Spleen (tissue), 13 donors: ENCODE data around the gene OR2M5. TPM values are rescaled to one million over a fixed set of nuclear protein-coding genes. Genes with fewer than 3 reads are reported as not detected.

ENCODE experiments used
- DNase-seq: peaks from one replicate; pipeline ENCODE4 v3.0.0-alpha.2; 2020
- H3K27ac ChIP-seq, 8 donors: fragments of 200-600 bp; sonication (generic) in 7 of 8; 1 replicate in 4 of 8; 2 replicates in 4 of 8; pipeline versions ENCODE4 v1.5.0 to v1.8.0; 2016 to 2021; ENCODE audit warnings: inconsistent platforms in 4 of 8, mild to moderate bottlenecking in 4 of 8, moderate library complexity in 1 of 8
- H3K27me3 ChIP-seq, 7 donors: fragments of 200-600 bp; sonication (generic) in 6 of 7; replicated peaks in 1 of 7; 1 replicate in 4 of 7; 2 replicates in 3 of 7; pipeline versions ENCODE4 v1.5.0 to v1.8.0; 2016 to 2021; ENCODE audit warnings: inconsistent platforms in 3 of 7, mild to moderate bottlenecking in 1 of 7
- H3K36me3 ChIP-seq, 6 donors: fragments of 200-600 bp; sonication (generic) in 5 of 6; 1 replicate in 4 of 6; 2 replicates in 2 of 6; pipeline versions ENCODE4 v1.5.0 to v1.8.0; 2016 to 2021; ENCODE audit warnings: inconsistent platforms in 2 of 6
- H3K4me1 ChIP-seq, 6 donors: fragments of 200-600 bp; sonication (generic) in 5 of 6; 1 replicate in 3 of 6; 2 replicates in 3 of 6; pipeline versions ENCODE4 v1.5.0 to v1.8.0; 2016 to 2021; ENCODE audit warnings: inconsistent platforms in 3 of 6
- H3K4me3 ChIP-seq, 8 donors: fragments of 200-600 bp; sonication (generic) in 7 of 8; 1 replicate in 4 of 8; 2 replicates in 4 of 8; pipeline versions ENCODE4 v1.5.0 to v1.8.0; 2016 to 2021; ENCODE audit warnings: inconsistent platforms in 4 of 8, mild to moderate bottlenecking in 4 of 8, moderate library complexity in 2 of 8
- H3K9me3 ChIP-seq, 8 donors: fragments of 200-600 bp; sonication (generic) in 7 of 8; 1 replicate in 4 of 8; 2 replicates in 4 of 8; pipeline versions ENCODE4 v1.5.0 to v1.8.0; 2016 to 2021; ENCODE audit warnings: inconsistent platforms in 4 of 8
- CTCF ChIP-seq, 11 experiments: fragments of 200-600 bp in 7 of 11; fragments of 450-650 bp in 4 of 11; sonication (generic) in 4 of 11; IDR thresholded peaks in 8 of 11; conservative IDR thresholded peaks in 3 of 11; 1 replicate in 7 of 11; 2 replicates in 4 of 11; pipeline versions ENCODE4 v1.4.0 to v1.8.0; 2016 to 2021; ENCODE audit warnings: antibody characterized with exemption in 11 of 11, inconsistent platforms in 4 of 11, mild to moderate bottlenecking in 1 of 11
- POLR2A ChIP-seq, 3 donors: fragments of 450-650 bp; IDR thresholded peaks; one replicate each; pipeline ENCODE4 v1.5.1; 2017; ENCODE audit warnings: antibody characterized with exemption in 3 of 3, mild to moderate bottlenecking in 1 of 3
- POLR2AphosphoS5 ChIP-seq, 3 donors: sonication (generic); formaldehyde crosslinking; IDR thresholded peaks; one replicate each; pipeline ENCODE4 v1.5.1; 2017; ENCODE audit warnings: antibody characterized with exemption in 3 of 3
- WGBS, 5 donors: extraction: QIAGEN DNeasy Blood & Tissue Kit in 3 of 5; methylation state at CpG; one replicate each; pipeline versions ENCODE4 v1.1.5 to v1.1.7; 2013 to 2018; 5-methylcytosine and 5-hydroxymethylcytosine counted together
- intact Hi-C: fragments of 100-400 bp; cut with DNase I; formaldehyde crosslinking; loops from one replicate; pipeline ENCODE4 v1.15.0; 2023; ENCODE audit warnings: low total_unique reads
- long read RNA-seq, 2 donors: transcript quantifications; one replicate each; lab custom pipeline, GENCODE V29; 2026
- polyA plus RNA-seq, 3 donors: library from polyadenylated mRNA; stranded (reverse); fragments of 200-250 nt; gene quantifications; one replicate each; pipeline ENCODE4 v1.2.1, GENCODE V29; 2013
- total RNA-seq, 7 donors: library from RNA; depleted of rRNA in 3 of 7; stranded (reverse); fragments of >200 nt in 3 of 7; fragmentation: NEBNext Ultra II Directional in 4 of 7; extraction: Animal tissue kit (Norgen Biotek cat#: 25700) in 4 of 7; gene quantifications; one replicate each; pipeline versions ENCODE4 v1.1.0 to v1.2.1, GENCODE V29; 2016 to 2021
- donor health status: healthy with polysubstance abuse.
- donor health status: DM: no; HTN: no; CAD: no; lungs with moderate emphysema.
- donor health status: DM: no; HTN: no; CAD: no.
- donor health status: Bipolar disorder and iron deficiency.
- donor health status: healthy.
- donor health status: DM: no; HTN: no; CAD: no.
- donor health status: DM: yes; HTN: yes; CAD: no.

The OR2M5 gene, protein sequence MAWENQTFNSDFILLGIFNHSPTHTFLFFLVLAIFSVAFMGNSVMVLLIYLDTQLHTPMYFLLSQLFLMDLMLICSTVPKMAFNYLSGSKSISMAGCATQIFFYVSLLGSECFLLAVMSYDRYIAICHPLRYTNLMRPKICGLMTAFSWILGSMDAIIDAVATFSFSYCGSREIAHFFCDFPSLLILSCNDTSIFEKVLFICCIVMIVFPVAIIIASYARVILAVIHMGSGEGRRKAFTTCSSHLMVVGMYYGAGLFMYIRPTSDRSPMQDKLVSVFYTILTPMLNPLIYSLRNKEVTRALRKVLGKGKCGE
- total RNA-seq (not detected), polyA plus RNA-seq (not detected)
- long read RNA-seq, donor 1, result 0 reads
- long read RNA-seq, donor 2, result 0 reads

- peaks cover 0 to 34% (median 12%) of the 10 kb centered on the region in 8 donors for H3K9me3 ChIP-seq
- intact Hi-C loops, result no loop called here
- no peaks in the 10 kb centered on the region for H3K27me3 ChIP-seq
- H3K4me1 ChIP-seq, result no peaks in the 10 kb centered on the region
- H3K27ac ChIP-seq, result no peak within 1 kb of the TSS
- no peak within 1 kb of the TSS for H3K4me3 ChIP-seq
- DNase-seq, result no peak
- TF ChIP-seq CTCF (IDR thresholded peaks at IDR 0.05 in 8 of 11, conservative IDR thresholded peaks at IDR 0.05 in 3 of 11) (no peak), POLR2AphosphoS5 (IDR thresholded peaks at IDR 0.05) (no peak), POLR2A (IDR thresholded peaks at IDR 0.05) (no peak)
- no peaks in the 10 kb centered on the region for H3K36me3 ChIP-seq
- WGBS, 5 donors, result 80 to 89% (median 87%) methylated on average over 3 of the region's 3 CpGs
Observed at GRCh38 chr1:248144513-248145198, at the start of gene OR2M5. TSS of gene OR2M5 (plus strand) at chr1:248145148. CDS start at chr1:248145148, 0 bp downstream.

DNA sequence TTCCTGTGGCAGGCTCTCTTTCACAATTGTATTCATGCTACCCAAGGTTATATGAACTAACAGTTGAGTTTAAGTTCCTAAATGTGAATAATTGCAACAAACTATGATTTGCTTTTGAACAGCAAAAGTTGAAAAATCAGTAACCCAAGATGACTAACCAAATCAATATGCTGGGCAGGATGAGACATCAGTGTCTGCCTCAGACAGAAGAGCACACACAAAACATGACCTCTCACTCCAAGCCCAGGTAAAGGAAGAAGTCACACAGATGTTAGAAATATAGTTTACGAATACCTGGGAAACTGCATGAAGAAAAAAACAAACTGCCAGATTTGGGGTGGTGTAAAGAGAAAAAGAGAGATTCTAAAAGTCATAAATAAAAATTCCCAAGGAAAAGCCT lies 46.4 kb upstream of the OR2M5 start:
- intact Hi-C loops, result no loop called here
- TF ChIP-seq POLR2AphosphoS5 (IDR thresholded peaks at IDR 0.05) (no peak), POLR2A (IDR thresholded peaks at IDR 0.05) (no peak), CTCF (IDR thresholded peaks at IDR 0.05 in 8 of 11, conservative IDR thresholded peaks at IDR 0.05 in 3 of 11) (no peak)
- Histone ChIP-seq H3K4me1 (no peaks in the 10 kb centered on the region), H3K36me3 (no peaks in the 10 kb centered on the region), H3K27me3 (no peaks in the 10 kb centered on the region), H3K27ac (no peak overlapping the region), H3K9me3 (no peaks in the 10 kb centered on the region), H3K4me3 (no peak overlapping the region)
- 68 to 84% (median 79%) methylated on average over 1 of the region's 1 CpG for WGBS, 5 donors
- DNase-seq, result no peak

DNA sequence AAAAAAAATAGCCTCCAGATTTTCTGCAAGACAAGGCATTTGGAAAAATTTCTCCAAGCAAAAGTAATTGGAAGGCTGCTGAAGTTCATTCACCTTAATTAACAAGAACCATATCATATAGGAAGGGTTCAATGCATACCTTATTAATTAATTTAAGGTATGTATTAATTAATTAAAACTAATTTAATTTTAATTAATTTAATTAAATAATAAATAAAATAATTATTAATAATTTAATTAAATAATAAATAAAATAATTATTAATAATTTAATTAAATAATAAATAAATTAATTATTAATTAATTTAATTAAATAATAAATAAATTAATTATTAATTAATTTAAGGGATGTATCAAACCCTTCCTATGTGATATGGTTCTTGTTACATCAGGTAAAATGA lies 42.1 kb upstream of the OR2M5 start:
- Histone ChIP-seq H3K27ac (no peak overlapping the region), H3K27me3 (no peaks in the 10 kb centered on the region), H3K4me3 (no peak overlapping the region), H3K4me1 (no peaks in the 10 kb centered on the region), H3K36me3 (no peaks in the 10 kb centered on the region), H3K9me3 (peaks cover 0 to 31% (median 23%) of the 10 kb centered on the region in 8 donors)
- no peak for DNase-seq
- TF ChIP-seq POLR2AphosphoS5 (IDR thresholded peaks at IDR 0.05) (no peak), CTCF (IDR thresholded peaks at IDR 0.05 in 8 of 11, conservative IDR thresholded peaks at IDR 0.05 in 3 of 11) (no peak)
- intact Hi-C loops, result no loop called here

DNA sequence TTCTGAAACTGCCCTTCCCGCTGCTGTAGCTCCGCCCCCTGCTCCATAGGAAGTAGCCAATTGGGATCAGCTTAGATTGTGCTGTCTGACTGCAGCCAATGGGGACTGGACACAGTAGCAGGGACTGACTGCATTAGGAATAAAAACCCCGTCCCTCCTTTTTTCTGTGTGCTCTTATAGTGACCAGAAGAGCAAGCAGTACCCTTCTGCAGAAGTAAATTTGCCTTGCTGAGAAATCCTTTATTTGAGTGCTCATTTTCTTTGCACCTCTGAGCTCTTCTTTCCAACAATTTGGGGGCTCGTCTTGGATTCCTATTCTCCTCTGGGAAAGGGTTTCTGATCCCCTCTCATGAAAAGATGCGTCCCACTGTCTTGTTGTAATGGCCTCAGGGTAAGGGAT lies 33.8 kb upstream of the OR2M5 start:
- DNase-seq, result no peak
- Histone ChIP-seq H3K4me1 (no peaks in the 10 kb centered on the region), H3K9me3 (peaks cover 2 to 83% (median 55%) of the 10 kb centered on the region in 8 donors), H3K36me3 (no peaks in the 10 kb centered on the region), H3K4me3 (no peak overlapping the region), H3K27me3 (no peaks in the 10 kb centered on the region), H3K27ac (no peak overlapping the region)
- TF ChIP-seq CTCF (IDR thresholded peaks at IDR 0.05 in 8 of 11, conservative IDR thresholded peaks at IDR 0.05 in 3 of 11), result no peak
- no peak for TF ChIP-seq POLR2AphosphoS5 (IDR thresholded peaks at IDR 0.05)
- no peak for TF ChIP-seq POLR2A (IDR thresholded peaks at IDR 0.05)
- intact Hi-C loops, result no loop called here
- 66 to 84% (median 79%) methylated on average over 5 of the region's 5 CpGs for WGBS, 5 donors
